ENCODE data around the gene MYMK.

- TF ChIP-seq CTCF (IDR thresholded peaks at IDR 0.05; ENCODE audit: borderline replicate concordance, extremely low read depth, low read length, poor library complexity, severe bottlenecking) (no peak), EZH2 (IDR thresholded peaks at IDR 0.05; ENCODE audit: borderline replicate concordance, low read depth, low read length, severe bottlenecking) (no peak)
Observed at GRCh38 chr9:133470427-133470924, 54.3 kb downstream of the MYMK start.

All from DND-41 (cell line).